Measurements from ENCODE around the gene RAB31. TPM values are rescaled to one million over a fixed set of nuclear protein-coding genes. Genes with fewer than 3 reads are reported as not detected.

RAB31 gene
- total RNA-seq, 1 experiment from 2014 or later: 118 TPM

- Histone ChIP-seq H3K4me1 (ENCODE audit: control insufficient read depth, insufficient read depth, low read length) (no peaks in the 10 kb centered on the region), H3K4me3 (ENCODE audit: low read depth in 2 of 2, low read length in 2 of 2) (no peak overlapping the region), H3K27ac (ENCODE audit: low read length) (no peak overlapping the region), H3K27me3 (ENCODE audit: control insufficient read depth, insufficient read depth, low read length) (no peaks in the 10 kb centered on the region), H3K36me3 (ENCODE audit: control insufficient read depth, insufficient read depth, low read length) (no peaks in the 10 kb centered on the region), H3K9me3 (ENCODE audit: control insufficient read depth, insufficient read depth, low read depth, low read length) (no peaks in the 10 kb centered on the region)
- DNase-seq (ENCODE audit: low read depth, low spot score) (no peak), ATAC-seq (peak; percentile 74)
- intact Hi-C loops (cut with micrococcal nuclease; ENCODE audit: unreplicated experiment) (no loop called here), in situ Hi-C loops (cut with HindIII; ENCODE audit: low pct_unique_long_range_greater_than_20kb, low sequenced_read_pairs) (no loop called here)
- CTCF ChIA-PET: interaction anchor here (1.2 kb wide), 1 partner anchor 86 kb away, joined by 4 read pairs; no protein-coding TSS in a partner anchor
- TF ChIP-seq CTCF (IDR thresholded peaks at IDR 0.05): no peak; the same call in 1 of the 2 replicates
- TF ChIP-seq TCF7L2 (IDR thresholded peaks at IDR 0.05; ENCODE audit: low read depth, low read length): no peak
- TF ChIP-seq SIN3A (IDR thresholded peaks at IDR 0.05; ENCODE audit: borderline replicate concordance, insufficient read depth, low read depth, low read length): no peak
- TF ChIP-seq REST (IDR thresholded peaks at IDR 0.05; ENCODE audit: insufficient read depth in 1 of 2, low read depth in 2 of 2, low read length in 1 of 2): no peak
- no peak for TF ChIP-seq POLR2AphosphoS5 (IDR thresholded peaks at IDR 0.05; ENCODE audit: low read depth, low read length)
- POLR2A ChIA-PET: no interaction called here
- no TSS peak for BruUV-seq (replicated peaks)
Observed at GRCh38 chr18:9661564-9661963, 46.5 kb upstream of the RAB31 start.

- ChIA-PET POLR2A (no interaction called here), CTCF (no interaction called here)
- Histone ChIP-seq H3K27me3 (ENCODE audit: control insufficient read depth, insufficient read depth, low read length) (no peaks in the 10 kb centered on the region), H3K9me3 (ENCODE audit: control insufficient read depth, insufficient read depth, low read depth, low read length) (no peaks in the 10 kb centered on the region), H3K36me3 (ENCODE audit: control insufficient read depth, insufficient read depth, low read length) (no peaks in the 10 kb centered on the region), H3K4me1 (ENCODE audit: control insufficient read depth, insufficient read depth, low read length) (no peaks in the 10 kb centered on the region), H3K4me3 (ENCODE audit: low read depth in 2 of 2, low read length in 2 of 2) (no peak overlapping the region), H3K27ac (ENCODE audit: low read length) (no peak overlapping the region)
- TF ChIP-seq SIN3A (IDR thresholded peaks at IDR 0.05; ENCODE audit: borderline replicate concordance, insufficient read depth, low read depth, low read length) (no peak), REST (IDR thresholded peaks at IDR 0.05; ENCODE audit: insufficient read depth in 1 of 2, low read depth in 2 of 2, low read length in 1 of 2) (no peak), TCF7L2 (IDR thresholded peaks at IDR 0.05; ENCODE audit: low read depth, low read length) (no peak), POLR2AphosphoS5 (IDR thresholded peaks at IDR 0.05; ENCODE audit: low read depth, low read length) (no peak), CTCF (IDR thresholded peaks at IDR 0.05) (no peak)
- in situ Hi-C loops (cut with HindIII; ENCODE audit: low pct_unique_long_range_greater_than_20kb, low sequenced_read_pairs): no loop called here
- DNase-seq (ENCODE audit: low read depth, low spot score): no peak
- BruUV-seq (replicated peaks): no TSS peak
- peak; percentile 53; the same call in 1 of the 2 replicates for ATAC-seq
- intact Hi-C loops (cut with micrococcal nuclease; ENCODE audit: unreplicated experiment): no loop called here
Observed at GRCh38 chr18:9663377-9663776, 44.7 kb upstream of the RAB31 start.
